HCT116 (cell line): Measurements from ENCODE around the gene ORC2. TPM values are rescaled to one million over a fixed set of nuclear protein-coding genes. Genes with fewer than 3 reads are reported as not detected.

Source experiments
- ATAC-seq: fragments of 200-7000 bp; cut with Tn5 transposase; 2 replicates; pipeline ENCODE4 v1.9.1; 2020; ENCODE audit warnings: mild to moderate bottlenecking, moderate library complexity
- BruUV-seq: library from RNA; stranded (reverse); fragments of 400-500 nt; replicated peaks from 2 replicates; lab custom pipeline; 2021; lab: Mats Ljungman, UMichigan
- CTCF ChIA-PET: fragments of 300-600 bp; sonication (Branson Sonifier 250); formaldehyde crosslinking; loops from one replicate; lab custom pipeline; 2021; ENCODE audit warnings: antibody characterized with exemption; lab: Charles Lee
- POLR2A ChIA-PET: fragments of 300-600, 350-600 bp; sonication (Branson Sonifier 250); formaldehyde crosslinking; loops from one replicate; lab custom pipeline; 2021; ENCODE audit warnings: antibody characterized with exemption; lab: Charles Lee
- RAD21 ChIA-PET, 2 experiments: fragments of 300-600 bp; sonication (Branson Sonifier 250); formaldehyde crosslinking; loops; one replicate each; lab custom pipeline; 2023; ENCODE audit warnings: low total read pairs in 2 of 2; ENCODE audit not compliant: uncharacterized antibody in 2 of 2, unreplicated experiment in 2 of 2, low non-redundant PET in 1 of 2; lab: Charles Lee
- DNase-seq: peaks from one replicate; pipeline ENCODE4 v3.0.0-alpha.2; 2010; ENCODE audit warnings: low read depth, low spot score
- H2AFZ ChIP-seq: fragments of 200-600 bp; shearing (Covaris generic), sonication (generic); 2 replicates; pipeline ENCODE4 v1.6.1; 2017; ENCODE audit warnings: low read depth, mixed run types, mixed read lengths, antibody characterized with exemption, low read length; ENCODE audit not compliant: poor library complexity, severe bottlenecking
- H3K27ac ChIP-seq: 2 replicates; pipeline ENCODE4 v1.5.1; 2012; ENCODE audit warnings: low read depth, low read length
- H3K27me3 ChIP-seq: fragments of 200-600 bp; sonication (generic); 2 replicates; pipeline ENCODE4 v1.6.1; 2016; ENCODE audit warnings: mixed run types, low read length, mixed read lengths; ENCODE audit not compliant: insufficient read depth
- H3K36me3 ChIP-seq, 2 experiments: fragments of 200-500 bp in 1 of 2; fragments of 200-600 bp in 1 of 2; sonication (Bioruptor generic) in 1 of 2; sonication (generic) in 1 of 2; 2 replicates each; pipeline versions ENCODE4 v1.5.1 to v1.6.1; 2014 to 2016; ENCODE audit warnings: low read length in 2 of 2, inconsistent platforms in 1 of 2, mixed read lengths in 1 of 2, mixed run types in 1 of 2; ENCODE audit not compliant: insufficient read depth in 2 of 2, control insufficient read depth in 1 of 2
- H3K4me1 ChIP-seq, 2 experiments: fragments of 200-600 bp in 1 of 2; sonication (generic) in 1 of 2; 2 replicates each; pipeline versions ENCODE4 v1.5.1 to v1.6.1; 2012 to 2017; ENCODE audit warnings: low read length in 2 of 2, inconsistent platforms in 1 of 2, mild to moderate bottlenecking in 1 of 2, mixed read lengths in 1 of 2, mixed run types in 1 of 2, moderate library complexity in 1 of 2; ENCODE audit not compliant: insufficient read depth in 2 of 2, control insufficient read depth in 1 of 2
- H3K4me2 ChIP-seq: fragments of 200-600 bp; sonication (generic); 2 replicates; pipeline ENCODE4 v1.6.1; 2017; ENCODE audit warnings: mixed run types, low read length, mixed read lengths
- H3K4me3 ChIP-seq, 2 experiments: fragments of 200-600 bp in 1 of 2; sonication (generic) in 1 of 2; replicated peaks in 1 of 2; 2 replicates each; pipeline ENCODE4 v1.5.1; 2011 to 2016; ENCODE audit warnings: low read length in 2 of 2, control low read depth in 1 of 2, low read depth in 1 of 2, mild to moderate bottlenecking in 1 of 2, mixed read lengths in 1 of 2, mixed run types in 1 of 2
- H3K79me2 ChIP-seq: fragments of 200-600 bp; sonication (generic); 2 replicates; pipeline ENCODE4 v1.6.1; 2017; ENCODE audit warnings: mild to moderate bottlenecking, mixed run types, low read length, moderate library complexity, mixed read lengths; ENCODE audit not compliant: insufficient read depth
- H3K9ac ChIP-seq: fragments of 200-600 bp; sonication (generic); 2 replicates; pipeline ENCODE4 v1.6.1; 2016; ENCODE audit warnings: low read length, mixed read lengths
- H3K9me2 ChIP-seq: fragments of 200-600 bp; sonication (generic), shearing (Covaris generic); 2 replicates; pipeline ENCODE4 v1.6.1; 2017; ENCODE audit warnings: mixed run types, mild to moderate bottlenecking, moderate library complexity; ENCODE audit not compliant: insufficient read depth
- H3K9me3 ChIP-seq, 2 experiments: fragments of 200-500 bp in 1 of 2; fragments of 200-600 bp in 1 of 2; sonication (Bioruptor generic) in 1 of 2; sonication (generic) in 1 of 2; 2 replicates each; pipeline ENCODE4 v1.6.1; 2014 to 2017; ENCODE audit warnings: low read length in 2 of 2, mixed read lengths in 2 of 2, inconsistent platforms in 1 of 2, low read depth in 1 of 2, mild to moderate bottlenecking in 1 of 2, mixed run types in 1 of 2, moderate library complexity in 1 of 2; ENCODE audit not compliant: control insufficient read depth in 1 of 2, insufficient read depth in 1 of 2
- H4K20me1 ChIP-seq: fragments of 200-600 bp; sonication (generic), shearing (Covaris generic); 2 replicates; pipeline ENCODE4 v1.6.1; 2017; ENCODE audit warnings: mixed run types, mild to moderate bottlenecking, moderate library complexity; ENCODE audit not compliant: insufficient read depth
- CEBPB ChIP-seq: IDR thresholded peaks from 2 replicates; pipeline ENCODE4 v1.6.1; 2012; ENCODE audit warnings: low read depth
- CTCF ChIP-seq, 3 experiments: fragments of 200-600 bp in 1 of 3; sonication (generic) in 1 of 3; IDR thresholded peaks in 2 of 3; conservative IDR thresholded peaks in 1 of 3; 2 replicates each; pipeline ENCODE4 v1.5.1; 2012 to 2017; ENCODE audit warnings: low read depth in 2 of 3, low read length in 2 of 3, antibody characterized with exemption in 1 of 3, borderline replicate concordance in 1 of 3, control low read depth in 1 of 3, mild to moderate bottlenecking in 1 of 3, mixed read lengths in 1 of 3, mixed run types in 1 of 3, moderate library complexity in 1 of 3; ENCODE audit not compliant: insufficient read depth in 1 of 3
- FOSL1 ChIP-seq: IDR thresholded peaks from 2 replicates; pipeline ENCODE4 v1.6.1; 2012; ENCODE audit warnings: low read depth
- POLR2A ChIP-seq: IDR thresholded peaks from 2 replicates; pipeline ENCODE4 v1.7.0; 2011; ENCODE audit warnings: borderline replicate concordance; ENCODE audit not compliant: insufficient read depth, insufficient read length; ENCODE audit errors: extremely low read depth
- RAD21 ChIP-seq: IDR thresholded peaks from 2 replicates; pipeline ENCODE4 v1.6.1; 2012; ENCODE audit warnings: low read depth, mild to moderate bottlenecking
- SIN3A ChIP-seq: IDR thresholded peaks from 2 replicates; pipeline ENCODE4 v1.6.1; 2012; ENCODE audit warnings: low read depth
- intact Hi-C: fragments of 100-400 bp; cut with micrococcal nuclease; formaldehyde crosslinking; loops from 2 replicates; pipeline ENCODE4 v1.10.0; 2022
- total RNA-seq: library from RNA; stranded (reverse); gene quantifications from one replicate; pipeline ENCODE4 v1.2.1, GENCODE V29; 2021; ENCODE audit not compliant: unreplicated experiment

The ORC2 gene
- total RNA-seq, 1 experiment from 2014 or later = 51.9 TPM

- H3K4me2 ChIP-seq = no peak overlapping the region
- ATAC-seq = no peak
- H3K9ac ChIP-seq = no peak overlapping the region
- ChIA-PET CTCF (no interaction called here), POLR2A (no interaction called here), RAD21 (no interaction called here)
- H3K9me2 ChIP-seq = no peaks in the 10 kb centered on the region
- no peak overlapping the region for H2AFZ ChIP-seq
- H3K27me3 ChIP-seq = no peaks in the 10 kb centered on the region
- H3K36me3 ChIP-seq = peaks cover 0 to 3% of the 10 kb centered on the region in 2 experiments; a peak in 1 of 4 replicates
- no peaks in the 10 kb centered on the region for H3K79me2 ChIP-seq
- no peak overlapping the region for H3K4me3 ChIP-seq
- TF ChIP-seq POLR2A (no peak), CEBPB (peak; percentile 17; the same call in 1 of the 2 replicates), CTCF (IDR thresholded peaks at IDR 0.05 in 2 of 3, conservative IDR thresholded peaks at IDR 0.05 in 1 of 3; ENCODE audit: borderline replicate concordance in 1 of 3, insufficient read depth in 1 of 3, low read depth in 2 of 3, low read length in 2 of 3) (no peak)
- no peak for DNase-seq
- no peaks in the 10 kb centered on the region for H3K4me1 ChIP-seq
- BruUV-seq = no TSS peak
- no peak overlapping the region for H3K27ac ChIP-seq
- intact Hi-C loops = no loop called here
- H4K20me1 ChIP-seq = no peaks in the 10 kb centered on the region
- H3K9me3 ChIP-seq = no peaks in the 10 kb centered on the region
Observed at GRCh38 chr2:200993097-200993496, 29.6 kb upstream of the ORC2 start.

GRCh38 chr2:200987137-200987536, 23.7 kb upstream of the ORC2 start:
- Histone ChIP-seq H4K20me1 (no peaks in the 10 kb centered on the region), H3K79me2 (no peaks in the 10 kb centered on the region), H3K27ac (no peak overlapping the region), H3K4me1 (no peaks in the 10 kb centered on the region), H3K9ac (no peak overlapping the region), H3K9me2 (no peaks in the 10 kb centered on the region), H3K27me3 (no peaks in the 10 kb centered on the region), H2AFZ (no peak overlapping the region), H3K36me3 (no peaks in the 10 kb centered on the region), H3K9me3 (no peaks in the 10 kb centered on the region), H3K4me2 (no peak overlapping the region), H3K4me3 (no peak overlapping the region)
- DNase-seq (no peak), ATAC-seq (no peak)
- no TSS peak for BruUV-seq
- CTCF ChIA-PET = no interaction called here
- POLR2A ChIA-PET = no interaction called here
- no peak for TF ChIP-seq FOSL1
- TF ChIP-seq RAD21 = no peak
- no peak for TF ChIP-seq SIN3A
- no peak for TF ChIP-seq CTCF (IDR thresholded peaks at IDR 0.05 in 2 of 3, conservative IDR thresholded peaks at IDR 0.05 in 1 of 3; ENCODE audit: borderline replicate concordance in 1 of 3, insufficient read depth in 1 of 3, low read depth in 2 of 3, low read length in 2 of 3)
- RAD21 ChIA-PET = no interaction called here
- intact Hi-C loops = no loop called here
